ENCODE results near the gene ADGRG6.
"Not testable (repeated sequence)": the region's sequence is repeated elsewhere in the genome, so short reads cannot be mapped to it uniquely, and the experiment has no call there.

ADGRG6 gene

DNA sequence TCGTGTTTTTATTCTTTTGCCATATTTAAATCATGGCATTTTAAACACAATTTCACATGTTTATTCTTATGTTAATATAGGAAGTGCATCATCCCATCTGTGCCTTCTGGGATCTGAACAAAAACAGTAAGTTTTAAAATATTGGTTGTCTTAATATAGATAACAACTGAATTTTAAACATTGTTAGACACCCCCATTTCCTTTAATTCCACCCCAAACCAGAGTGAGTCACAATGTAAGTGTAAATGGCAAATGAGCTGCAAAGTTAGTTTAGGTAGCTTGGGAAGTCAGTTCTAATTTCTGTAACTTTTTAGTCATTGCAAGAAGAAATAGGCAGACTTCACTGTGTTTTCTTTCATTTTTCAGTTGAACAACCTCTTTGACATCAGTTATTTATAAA lies 108.0 kb downstream of the ADGRG6 start:
- DNase-seq (ENCODE audit: low read depth), result no peak

- no peak for DNase-seq (ENCODE audit: low read depth)
Measured at GRCh38 chr6:142411145-142411544, 109.3 kb downstream of the ADGRG6 start.

GRCh38 chr6:142412241-142412640 lies 110.4 kb downstream of the ADGRG6 start:
- DNase-seq (ENCODE audit: low read depth), result no peak

GRCh38 chr6:142412658-142413057 lies 110.9 kb downstream of the ADGRG6 start:
- DNase-seq (ENCODE audit: low read depth), result peak; percentile 28

GRCh38 chr6:142413111-142413510 lies 111.3 kb downstream of the ADGRG6 start:
- DNase-seq (ENCODE audit: low read depth), result peak; percentile 80

GRCh38 chr6:142414462-142415250 lies 112.8 kb downstream of the ADGRG6 start:
- DNase-seq (ENCODE audit: low read depth), result no peak

- peak; percentile 97 for DNase-seq (ENCODE audit: low read depth)
Measured at GRCh38 chr6:142416179-142416578, 114.4 kb downstream of the ADGRG6 start.

GRCh38 chr6:142416686-142417085 lies 114.9 kb downstream of the ADGRG6 start:
- DNase-seq (ENCODE audit: low read depth), result no peak

DNA sequence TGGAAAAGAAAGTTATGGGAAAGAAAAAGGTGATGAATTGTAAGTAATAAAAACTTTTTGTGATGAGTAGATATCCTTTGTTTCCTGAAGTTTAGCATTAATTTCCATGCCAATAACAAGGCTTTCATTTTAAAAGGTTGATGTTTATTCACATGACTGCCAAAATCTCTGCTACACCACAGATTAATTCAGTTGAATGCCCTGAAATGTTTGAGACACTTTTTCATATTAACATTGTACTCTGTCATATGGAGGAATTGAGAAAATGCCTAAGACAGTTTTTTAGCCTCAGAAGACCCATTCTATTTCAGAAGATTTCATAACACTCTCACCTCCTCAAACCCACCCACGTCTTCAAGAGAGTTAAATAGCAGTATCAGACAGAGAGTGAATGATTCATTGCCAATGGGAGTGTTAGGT lies 115.5 kb downstream of the ADGRG6 start:
- DNase-seq (ENCODE audit: low read depth), result no peak

DNA sequence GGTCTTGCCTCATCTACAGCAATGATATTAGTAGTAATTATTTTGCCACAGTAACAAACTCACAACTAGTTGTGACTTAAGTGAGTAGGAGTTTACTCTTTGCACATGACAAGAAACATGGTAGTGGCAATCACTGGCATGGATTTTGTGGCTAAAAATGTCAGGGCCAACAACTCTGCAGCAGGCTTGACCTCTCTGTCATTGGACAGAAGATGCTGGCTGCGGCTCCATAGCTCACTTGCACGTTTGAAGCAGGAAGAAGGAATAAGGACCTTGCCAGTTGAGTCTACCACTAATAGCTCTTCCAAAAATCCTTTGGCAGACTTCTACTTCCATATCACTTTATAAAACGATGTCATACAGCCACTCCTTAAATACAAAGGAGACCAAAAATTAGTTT lies 117.3 kb downstream of the ADGRG6 start:
- DNase-seq (ENCODE audit: low read depth), result no peak

- no peak for DNase-seq (ENCODE audit: low read depth)
Measured at GRCh38 chr6:142420802-142421201, 119.0 kb downstream of the ADGRG6 start.

DNA sequence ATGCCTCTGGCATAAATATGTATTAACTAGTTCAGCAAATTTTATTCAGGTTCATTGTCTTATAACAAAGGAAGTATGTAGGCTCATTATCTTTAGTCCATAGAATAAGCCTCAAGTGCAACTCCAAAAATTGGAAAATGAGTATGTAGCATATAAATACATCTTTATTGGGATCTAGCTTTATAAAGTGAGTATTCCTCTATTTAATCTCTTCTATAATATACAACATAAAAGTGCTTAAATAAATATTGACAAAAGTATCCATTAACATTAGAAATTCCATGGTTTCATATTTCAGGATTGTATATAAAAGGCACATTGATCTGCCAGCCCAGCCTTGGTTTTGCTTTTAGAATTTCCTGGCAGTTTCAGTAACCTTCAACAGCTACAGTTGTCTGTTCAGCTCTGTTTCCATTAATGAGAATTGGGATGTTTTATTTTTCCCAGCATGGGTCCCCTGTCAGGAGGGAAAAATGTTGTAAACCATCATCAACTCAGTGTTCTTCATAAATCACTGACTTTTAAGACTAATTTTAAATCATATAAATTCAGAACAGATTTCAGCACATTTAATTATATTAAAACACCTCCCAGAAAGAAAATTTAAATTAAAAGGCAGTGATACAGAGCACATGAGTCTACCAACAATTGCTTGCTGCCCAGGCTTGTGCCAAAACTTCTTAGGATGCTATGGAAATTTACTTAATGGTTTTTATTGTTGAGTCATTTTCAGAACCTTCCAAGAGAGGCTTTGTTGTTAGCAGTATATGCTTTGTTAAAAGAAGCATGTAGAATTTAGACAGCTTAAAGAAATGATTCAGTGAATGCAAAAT lies 119.7 kb downstream of the ADGRG6 start:
- no peak for DNase-seq (ENCODE audit: low read depth)

GRCh38 chr6:142426444-142427132 lies 124.8 kb downstream of the ADGRG6 start:
- not testable (repeated sequence) for DNase-seq (ENCODE audit: low read depth)

- not testable (repeated sequence) for DNase-seq (ENCODE audit: low read depth)
Measured at GRCh38 chr6:142428468-142428867, 126.7 kb downstream of the ADGRG6 start.

GRCh38 chr6:142429195-142429594 lies 127.4 kb downstream of the ADGRG6 start:
- no peak for DNase-seq (ENCODE audit: low read depth)

- DNase-seq (ENCODE audit: low read depth), result no peak
Measured at GRCh38 chr6:142433419-142433818, 131.6 kb downstream of the ADGRG6 start.

DNA sequence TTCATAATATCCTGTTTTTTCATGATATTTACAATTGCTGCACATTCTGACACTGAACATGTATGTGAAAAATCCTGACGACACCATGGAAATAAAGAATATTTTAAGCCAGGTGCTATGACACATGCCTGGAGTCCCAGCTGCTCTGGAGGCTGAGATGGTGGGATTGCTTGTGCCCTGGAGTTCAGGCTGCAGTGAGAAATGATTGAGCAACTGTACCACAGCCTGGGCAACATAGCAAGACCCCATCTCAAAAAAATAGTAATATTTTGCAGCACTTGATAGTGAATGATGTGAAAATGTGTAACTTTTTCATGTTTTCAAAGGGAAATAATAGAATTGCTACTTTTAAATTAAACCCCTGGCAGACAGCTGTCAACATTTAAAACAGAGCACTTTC lies 137.1 kb downstream of the ADGRG6 start:
- DNase-seq (ENCODE audit: low read depth), result no peak

GRCh38 chr6:142440600-142441293 lies 138.9 kb downstream of the ADGRG6 start:
- no peak for DNase-seq (ENCODE audit: low read depth)

GRCh38 chr6:142441716-142442115 lies 139.9 kb downstream of the ADGRG6 start:
- DNase-seq (ENCODE audit: low read depth), result no peak

GRCh38 chr6:142443102-142443501 lies 141.3 kb downstream of the ADGRG6 start:
- DNase-seq (ENCODE audit: low read depth), result no peak

- DNase-seq (ENCODE audit: low read depth), result peak; percentile 4
Measured at GRCh38 chr6:142443532-142443931, 141.7 kb downstream of the ADGRG6 start.

DNA sequence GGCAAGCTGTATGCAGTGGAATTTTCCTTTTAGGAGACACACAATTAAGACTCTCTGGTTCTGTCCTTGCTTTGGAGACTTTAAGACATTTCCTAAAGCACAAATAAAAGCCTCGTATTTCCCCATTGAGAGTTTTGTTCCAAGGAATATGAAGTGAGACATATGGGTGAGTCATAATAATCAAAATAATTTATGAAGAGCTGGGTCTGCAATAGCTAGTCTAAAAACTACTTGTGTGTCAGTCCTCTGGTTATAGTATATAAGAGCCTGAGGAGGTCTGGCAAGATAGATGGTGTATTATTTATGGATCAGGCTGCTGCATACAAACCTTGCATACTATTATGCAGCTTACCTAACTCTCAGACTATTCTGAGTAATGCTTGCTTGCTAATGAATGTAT lies 142.6 kb downstream of the ADGRG6 start:
- DNase-seq (ENCODE audit: low read depth), result peak; percentile 45
